OCI-LY1 (cell line): ENCODE results near the gene PNPLA8.

Experiments
- CTCF ChIP-seq: fragments of 200-600 bp; sonication (generic), shearing (Covaris generic); IDR thresholded peaks from 2 replicates; pipeline ENCODE4 v1.5.1; 2017; ENCODE audit warnings: mild to moderate bottlenecking, antibody characterized with exemption, low read length, moderate library complexity, mixed read lengths
- EZH2 ChIP-seq: fragments of 200-600 bp; sonication (generic), shearing (Covaris generic); IDR thresholded peaks from 2 replicates; pipeline ENCODE4 v1.8.0; 2017; ENCODE audit warnings: borderline replicate concordance, mixed run types, mild to moderate bottlenecking, antibody characterized with exemption, low read length, moderate library complexity, mixed read lengths

DNA sequence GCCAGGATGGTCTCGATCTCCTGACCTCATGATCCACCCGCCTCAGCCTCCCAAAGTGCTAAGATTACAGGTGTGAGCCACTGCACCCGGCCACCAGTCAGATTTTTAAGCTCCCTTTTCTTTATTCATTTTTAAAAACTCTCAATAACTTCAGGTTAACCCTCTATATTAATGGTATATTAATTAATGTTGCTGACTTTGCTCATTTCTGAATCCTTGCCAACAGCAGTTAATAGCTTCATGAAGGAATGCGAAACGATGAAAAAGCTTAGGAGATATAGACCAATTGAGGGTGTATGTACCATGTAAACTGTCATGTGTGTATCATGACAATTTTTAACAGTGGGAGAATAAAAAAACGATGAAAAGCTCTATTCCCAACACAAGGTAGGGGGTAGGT is 27.5 kb downstream of the PNPLA8 start:
- no peak for TF ChIP-seq CTCF
- no peak for TF ChIP-seq EZH2
